SKM-1 (cell line): Measurements from ENCODE around the gene RPS6KA5.
"Not testable (repeated sequence)": the region's sequence is repeated elsewhere in the genome, so short reads cannot be mapped to it uniquely, and the experiment has no call there.

ENCODE experiments used
- DNase-seq: peaks from one replicate; lab custom pipeline; 2025; ENCODE audit not compliant: unreplicated experiment; lab: John Stamatoyannopoulos, UW

The RPS6KA5 gene

DNA sequence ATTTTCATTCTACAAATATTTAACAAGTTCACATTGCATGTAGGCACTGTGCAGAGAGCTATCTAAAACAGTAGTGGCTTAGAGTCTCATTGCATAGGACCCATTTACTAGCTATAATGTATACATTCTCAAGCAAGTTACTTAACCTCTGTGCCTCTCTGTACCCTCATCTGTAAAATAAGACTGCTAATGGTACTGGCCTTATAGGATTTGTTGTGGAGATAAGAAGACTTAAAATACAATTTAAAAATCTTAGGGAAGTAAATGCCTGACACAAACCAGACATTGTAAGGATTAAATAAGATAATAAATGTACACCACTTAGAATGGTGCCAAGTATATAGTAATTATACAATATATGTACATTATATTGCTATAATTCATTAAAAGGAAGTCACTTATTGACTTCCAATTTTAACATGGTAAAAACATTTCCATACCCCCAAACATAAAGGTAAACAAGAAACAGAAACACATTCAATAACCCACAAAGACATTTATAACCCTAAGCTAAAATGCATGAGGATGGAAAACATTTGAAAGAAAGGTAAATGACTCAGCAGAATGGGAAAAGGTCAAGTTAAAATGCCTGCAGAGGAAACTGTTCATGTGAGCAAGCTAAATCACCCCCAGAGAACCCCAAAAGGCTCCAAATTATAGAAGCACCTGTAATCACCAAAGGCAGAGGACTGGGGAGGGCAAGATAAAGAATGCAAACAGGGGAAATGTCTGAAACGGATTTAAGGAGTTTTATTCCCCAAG lies 30.8 kb downstream of the RPS6KA5 start:
- DNase-seq: no peak

- no peak for DNase-seq
Observed at GRCh38 chr14:91027561-91027960, 32.9 kb downstream of the RPS6KA5 start.

GRCh38 chr14:91022622-91023028 lies 37.8 kb downstream of the RPS6KA5 start:
- DNase-seq: not testable (repeated sequence)

- DNase-seq: no peak
Observed at GRCh38 chr14:91021991-91022621, 38.3 kb downstream of the RPS6KA5 start.

DNA sequence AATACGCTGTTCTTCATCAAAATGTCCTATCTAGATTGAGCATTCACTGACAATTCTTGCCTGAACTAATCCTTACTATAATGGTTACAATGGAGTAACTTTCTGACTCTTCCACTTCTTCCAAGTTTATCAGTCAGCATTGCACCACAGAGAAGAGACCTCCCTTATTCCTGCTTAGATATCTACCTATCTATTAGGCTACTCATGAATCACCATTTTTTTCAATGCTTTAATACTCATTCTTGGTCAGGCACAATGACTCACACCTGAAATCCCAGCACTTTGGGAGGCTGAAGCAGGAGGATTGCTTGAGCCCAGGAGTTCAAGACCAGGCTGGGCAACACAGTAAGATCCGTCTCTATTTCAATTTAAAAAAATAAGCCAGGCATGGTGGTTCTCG lies 39.3 kb downstream of the RPS6KA5 start:
- no peak for DNase-seq

- DNase-seq: no peak
Observed at GRCh38 chr14:91019673-91020072, 40.8 kb downstream of the RPS6KA5 start.

DNA sequence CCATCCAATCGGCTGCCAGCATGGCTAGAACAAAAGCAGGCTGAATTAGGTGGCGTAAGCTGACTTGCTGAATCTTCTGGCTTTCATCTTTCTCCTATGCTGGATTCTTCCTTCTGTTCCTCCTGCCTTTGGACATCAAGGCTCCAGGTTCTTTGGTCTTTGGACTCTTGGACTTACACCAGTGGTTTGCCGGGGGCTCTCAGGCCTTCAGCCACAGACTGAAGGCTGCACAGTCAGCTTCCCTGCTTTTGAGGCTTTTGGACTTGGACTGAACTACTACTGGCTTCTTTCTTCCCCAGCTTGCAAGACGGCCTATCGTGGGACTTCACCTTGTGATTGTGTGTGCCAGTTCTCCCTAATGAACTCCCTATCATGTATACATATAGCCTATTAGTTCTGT lies 42.0 kb downstream of the RPS6KA5 start:
- no peak for DNase-seq

DNA sequence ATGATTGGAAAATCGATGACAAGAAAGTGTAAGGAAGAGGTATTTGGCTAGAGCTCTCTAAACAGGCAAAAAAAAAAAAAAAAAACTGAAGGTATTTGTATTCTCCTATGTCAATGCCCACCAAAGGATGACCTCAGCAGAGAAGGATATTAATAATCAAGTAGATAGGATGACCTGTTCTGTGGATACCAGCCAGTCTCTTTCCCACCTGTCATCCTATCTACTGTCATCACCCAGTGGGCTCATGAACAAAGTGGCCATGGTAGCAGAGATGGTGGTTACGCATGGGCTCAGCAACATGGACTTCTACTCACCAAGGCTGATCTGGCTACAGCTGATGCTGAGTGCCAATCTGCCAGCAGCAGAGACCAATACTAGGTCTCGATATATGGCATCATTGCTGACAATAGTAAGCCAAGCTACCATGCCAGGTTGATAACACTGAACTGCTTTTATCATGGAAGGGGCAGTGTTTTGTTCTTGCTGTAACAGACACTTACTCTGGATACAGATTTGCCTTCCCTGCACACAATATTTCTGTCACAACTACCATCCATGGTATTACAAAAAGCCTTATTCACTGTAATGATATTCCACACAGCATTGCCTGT lies 43.5 kb downstream of the RPS6KA5 start:
- DNase-seq: no peak

DNA sequence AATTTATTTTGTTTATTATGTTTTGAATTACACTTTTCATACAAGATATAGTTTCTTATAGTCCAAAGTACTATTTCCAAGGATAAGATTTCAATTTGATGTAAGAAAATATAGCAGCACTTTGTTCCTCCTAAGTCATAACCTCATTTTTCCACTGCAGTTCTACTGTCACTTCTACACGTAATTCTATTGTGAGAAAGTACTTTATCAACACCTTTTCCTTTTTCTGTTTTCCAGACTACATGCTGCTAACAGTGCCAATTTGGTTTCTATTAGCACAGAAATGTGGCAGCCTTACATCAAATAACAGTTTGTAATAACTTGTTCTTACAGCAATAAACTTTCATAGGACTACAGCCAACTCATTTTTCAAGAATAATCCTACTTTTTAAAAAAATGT lies 45.0 kb downstream of the RPS6KA5 start:
- DNase-seq: no peak

- DNase-seq: no peak
Observed at GRCh38 chr14:91012045-91012444, 48.4 kb downstream of the RPS6KA5 start.

- DNase-seq: no peak
Observed at GRCh38 chr14:91010153-91010533, 50.3 kb downstream of the RPS6KA5 start.

DNA sequence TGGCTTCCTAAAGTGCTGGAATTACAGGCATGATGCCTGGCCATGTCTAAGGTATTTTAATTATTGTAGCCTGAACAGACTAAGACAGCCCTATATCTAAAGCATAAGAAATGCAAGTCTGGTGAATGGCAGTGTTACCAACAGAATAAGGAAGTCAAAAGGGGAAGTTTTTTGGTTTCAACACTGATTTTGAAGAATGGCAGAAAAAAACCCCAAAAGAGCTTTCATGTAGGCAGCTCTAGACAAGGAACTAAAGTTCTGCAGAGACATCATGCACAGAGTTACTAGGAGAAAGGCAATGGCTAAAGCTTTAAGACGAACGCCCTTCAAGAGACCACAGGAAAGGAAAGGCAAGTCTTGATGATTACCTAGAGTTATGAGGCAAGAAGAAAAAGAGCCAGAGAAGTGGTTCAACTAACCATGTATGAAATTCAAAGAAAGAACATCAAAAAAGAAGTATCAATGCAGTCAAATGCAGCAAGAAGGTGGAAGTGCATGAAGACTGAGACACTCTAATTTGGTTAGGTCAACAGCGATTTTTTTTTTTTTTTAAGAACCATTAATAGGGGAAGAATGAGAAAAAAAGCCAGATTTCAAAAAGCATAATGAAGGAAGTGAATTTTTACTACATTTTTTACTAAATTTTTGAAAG lies 50.8 kb downstream of the RPS6KA5 start:
- peak; percentile 79 for DNase-seq

- no peak for DNase-seq
Observed at GRCh38 chr14:91008759-91009409, 51.6 kb downstream of the RPS6KA5 start.

DNA sequence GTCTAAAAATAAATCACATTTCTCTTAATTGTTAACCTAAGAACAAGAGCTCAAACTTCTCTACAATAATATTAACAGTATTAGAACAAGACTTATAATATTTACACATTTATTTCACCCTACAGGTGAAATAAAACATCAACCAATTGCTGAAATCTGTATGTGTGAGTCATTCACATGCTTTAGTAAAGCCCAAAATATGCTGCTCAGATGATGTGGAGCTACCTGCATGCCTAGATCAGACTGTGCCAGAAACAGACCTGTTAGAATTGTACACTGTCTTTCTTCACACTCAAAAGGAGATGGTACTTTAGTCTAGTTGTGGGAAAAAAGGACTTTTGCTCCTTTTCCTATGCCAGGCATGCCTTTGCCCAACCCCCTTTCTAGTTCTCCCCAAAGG lies 54.7 kb downstream of the RPS6KA5 start:
- DNase-seq: no peak

- DNase-seq: no peak
Observed at GRCh38 chr14:91004987-91005386, 55.5 kb downstream of the RPS6KA5 start.

- DNase-seq: no peak
Observed at GRCh38 chr14:90999299-90999698, 61.1 kb downstream of the RPS6KA5 start.

DNA sequence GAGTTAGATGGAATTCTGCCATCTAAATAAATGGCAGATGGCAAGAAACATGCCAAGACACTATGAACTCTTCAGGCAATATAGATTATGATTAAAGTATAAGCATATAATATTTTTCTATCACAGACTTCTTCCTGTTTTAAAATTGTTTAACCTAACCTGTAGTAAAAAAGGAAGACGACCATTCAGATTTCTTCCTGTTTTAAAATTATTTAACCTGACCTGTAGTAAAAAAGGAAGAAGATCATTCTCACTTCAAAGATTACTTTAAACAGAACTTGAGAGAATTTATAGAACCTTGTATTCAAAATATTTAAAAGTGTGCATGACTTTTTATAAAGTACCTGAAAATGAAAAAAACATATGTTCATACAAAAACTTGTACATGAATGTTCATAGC lies 63.5 kb downstream of the RPS6KA5 start:
- no peak for DNase-seq

- no peak for DNase-seq
Observed at GRCh38 chr14:90995785-90996184, 64.7 kb downstream of the RPS6KA5 start.

DNA sequence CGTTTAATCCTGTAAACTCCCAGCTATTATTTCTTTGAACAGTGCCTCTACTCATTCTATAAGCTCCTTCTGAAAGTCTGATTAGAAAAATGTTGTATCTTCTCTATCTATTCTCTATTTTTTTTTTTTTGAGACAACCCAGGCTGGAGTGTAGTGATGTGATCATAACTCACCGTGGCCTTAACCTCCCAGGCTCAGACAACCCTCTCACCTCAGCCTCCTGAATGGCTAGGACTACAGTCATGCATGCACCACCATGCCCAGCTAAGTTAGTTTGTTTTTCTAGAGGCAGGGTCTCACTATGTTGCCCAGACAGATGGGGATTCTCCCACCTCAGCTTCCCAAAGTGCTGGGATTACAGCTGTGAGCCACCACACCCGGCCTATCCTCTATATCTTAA lies 66.6 kb downstream of the RPS6KA5 start:
- no peak for DNase-seq

DNA sequence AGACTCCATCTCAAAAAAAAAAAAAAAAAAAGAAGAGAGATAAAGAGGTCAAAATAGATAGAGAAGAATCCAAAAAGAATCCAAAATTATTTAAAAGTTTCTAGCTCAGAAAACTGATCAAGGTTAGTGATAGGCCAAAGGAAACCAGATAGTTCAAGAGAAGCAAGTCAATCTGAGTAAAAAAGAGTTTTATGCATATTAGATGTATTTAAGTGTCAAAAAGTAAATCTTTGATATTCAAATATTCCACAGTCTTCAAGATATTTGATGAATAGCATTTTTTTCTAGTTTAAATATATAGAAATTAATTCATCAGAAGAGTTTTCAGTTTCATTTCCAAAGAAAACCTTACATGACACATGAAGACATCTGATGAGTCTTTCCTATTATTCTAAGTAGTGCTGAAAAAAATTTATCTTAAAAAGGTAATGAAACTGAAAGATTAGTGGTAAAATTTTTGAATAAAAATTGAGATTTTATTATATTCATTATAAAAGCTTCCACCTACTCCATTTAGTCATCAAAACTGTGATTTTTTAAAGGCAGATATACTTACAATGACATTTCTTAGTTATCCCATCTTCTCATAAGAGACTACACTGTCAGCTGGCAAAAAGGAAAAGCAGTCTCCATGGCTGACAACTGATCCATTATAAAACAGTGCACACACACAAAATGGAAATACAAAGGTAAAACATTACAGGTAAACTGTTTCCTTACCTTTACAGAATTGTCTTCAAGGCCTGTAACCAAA lies 68.6 kb downstream of the RPS6KA5 start:
- DNase-seq: no peak

- DNase-seq: no peak
Observed at GRCh38 chr14:90990141-90990540, 70.3 kb downstream of the RPS6KA5 start.
